NCI-H146 treated with DMSO at 0.1 percent for 48 hours (cell line): ENCODE results near the gene INCA1.

Experiments used
- DNase-seq: peaks from one replicate; lab custom pipeline; 2025; ENCODE audit not compliant: unreplicated experiment; lab: John Stamatoyannopoulos, UW

The INCA1 gene

GRCh38 chr17:4950075-4950745 is 47.1 kb downstream of the INCA1 start:
- DNase-seq, result peak; percentile 55

- peak; percentile 55 for DNase-seq
Measured at GRCh38 chr17:4949321-4950074, 47.8 kb downstream of the INCA1 start.

- peak; percentile 70 for DNase-seq
Measured at GRCh38 chr17:4948931-4949320, 48.4 kb downstream of the INCA1 start.

- DNase-seq, result peak; percentile 77
Measured at GRCh38 chr17:4948166-4948930, 49.0 kb downstream of the INCA1 start, which contains the start of gene PFN1. PFN1 (minus strand) TSS chr17:4948530; CDS start chr17:4948394, 136 bp downstream.

GRCh38 chr17:4947411-4948165 is 49.7 kb downstream of the INCA1 start:
- DNase-seq, result no peak

GRCh38 chr17:4947010-4947410 is 50.3 kb downstream of the INCA1 start:
- no peak for DNase-seq

GRCh38 chr17:4946312-4946976 is 50.9 kb downstream of the INCA1 start:
- no peak for DNase-seq

GRCh38 chr17:4945944-4946280 is 51.4 kb downstream of the INCA1 start:
- no peak for DNase-seq

- DNase-seq, result no peak
Measured at GRCh38 chr17:4945176-4945943, 52.0 kb downstream of the INCA1 start.

GRCh38 chr17:4944554-4945175 is 52.7 kb downstream of the INCA1 start:
- DNase-seq, result no peak

GRCh38 chr17:4944163-4944553 is 53.2 kb downstream of the INCA1 start:
- no peak for DNase-seq

GRCh38 chr17:4942760-4943508 is 54.4 kb downstream of the INCA1 start:
- no peak for DNase-seq

GRCh38 chr17:4941319-4941610 is 56.1 kb downstream of the INCA1 start:
- no peak for DNase-seq

GRCh38 chr17:4940555-4941318 is 56.6 kb downstream of the INCA1 start:
- no peak for DNase-seq

GRCh38 chr17:4939796-4940554 is 57.3 kb downstream of the INCA1 start, which contains the start of the genes RNF167 and SLC25A11:
RNF167 (plus strand) TSS chr17:4940268; CDS start chr17:4940910, 642 bp downstream.
SLC25A11 (minus strand) TSS chr17:4940046; CDS start chr17:4939910, 136 bp downstream.
- peak; percentile 96 for DNase-seq

- no peak for DNase-seq
Measured at GRCh38 chr17:4939546-4939795, 57.9 kb downstream of the INCA1 start.

- DNase-seq, result no peak
Measured at GRCh38 chr17:4938688-4939545, 58.4 kb downstream of the INCA1 start.
